Stimulated activated CD4-positive, alpha-beta T cell treated with anti-CD3 and anti-CD28 coated beads, Interleukin-4, amount 100 ng/mL, for 24 hours (primary cell): ENCODE results near the gene MPDU1.

Source experiments
- DNase-seq: peaks from one replicate; pipeline ENCODE4 v3.0.0-alpha.2; 2020

The MPDU1 gene

GRCh38 chr17:7583253-7584109, at the start of gene MPDU1:
TSS of gene MPDU1 (plus strand) at chr17:7583852. CDS start at chr17:7583863, 11 bp downstream.
- DNase-seq = peak; percentile 96

DNA sequence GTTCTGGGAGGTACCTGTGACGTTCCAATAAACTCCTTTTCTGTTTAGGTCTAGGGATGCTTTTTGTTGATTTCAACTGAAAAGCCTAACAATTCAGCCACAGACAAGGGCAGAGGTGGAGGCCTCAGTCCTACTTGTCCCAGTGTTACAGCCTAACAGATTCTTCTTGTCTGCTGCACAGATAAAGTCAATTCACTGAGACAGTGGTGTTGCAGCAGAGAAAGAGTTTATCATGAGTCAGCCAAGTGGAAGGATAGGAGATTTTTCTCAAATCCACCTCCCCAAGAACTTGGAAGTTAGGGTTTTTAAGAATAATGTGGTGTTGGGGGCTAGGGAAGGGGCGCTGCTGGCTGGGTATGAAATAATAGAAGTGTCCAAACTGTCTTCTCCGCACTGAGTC, 45.6 kb upstream of the MPDU1 start:
- DNase-seq = no peak

DNA sequence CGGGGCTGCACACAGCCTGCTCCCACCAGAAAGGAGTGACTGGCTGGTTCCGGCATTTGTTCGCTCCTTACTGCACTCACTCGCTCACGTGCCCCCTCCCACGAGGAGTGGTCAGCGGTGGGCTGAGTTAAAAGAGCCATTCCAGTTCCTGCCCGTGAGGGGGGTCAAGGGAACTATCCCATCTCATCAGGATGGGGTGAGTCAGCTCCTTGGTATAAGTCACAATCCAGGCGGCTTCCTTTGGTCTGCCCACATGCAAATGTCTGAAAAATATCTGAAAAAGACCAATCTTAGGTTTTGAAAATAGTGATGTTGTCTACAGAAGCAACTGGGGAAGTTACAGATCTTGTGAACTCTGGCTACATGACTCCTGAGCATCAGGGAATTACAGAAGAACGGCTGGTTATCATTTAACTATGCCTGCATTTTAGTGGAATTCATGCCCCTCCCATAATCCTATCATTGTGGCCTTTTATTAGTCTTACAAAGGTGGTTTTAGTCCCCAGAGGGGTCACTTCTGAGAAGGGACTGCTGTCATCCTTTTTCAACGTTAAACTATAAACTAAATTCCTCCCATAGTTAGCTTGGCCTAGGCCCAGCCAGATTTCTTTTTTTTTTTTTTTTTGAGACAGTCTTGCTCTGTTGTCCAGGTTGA, 44.6 kb upstream of the MPDU1 start:
- no peak for DNase-seq

DNA sequence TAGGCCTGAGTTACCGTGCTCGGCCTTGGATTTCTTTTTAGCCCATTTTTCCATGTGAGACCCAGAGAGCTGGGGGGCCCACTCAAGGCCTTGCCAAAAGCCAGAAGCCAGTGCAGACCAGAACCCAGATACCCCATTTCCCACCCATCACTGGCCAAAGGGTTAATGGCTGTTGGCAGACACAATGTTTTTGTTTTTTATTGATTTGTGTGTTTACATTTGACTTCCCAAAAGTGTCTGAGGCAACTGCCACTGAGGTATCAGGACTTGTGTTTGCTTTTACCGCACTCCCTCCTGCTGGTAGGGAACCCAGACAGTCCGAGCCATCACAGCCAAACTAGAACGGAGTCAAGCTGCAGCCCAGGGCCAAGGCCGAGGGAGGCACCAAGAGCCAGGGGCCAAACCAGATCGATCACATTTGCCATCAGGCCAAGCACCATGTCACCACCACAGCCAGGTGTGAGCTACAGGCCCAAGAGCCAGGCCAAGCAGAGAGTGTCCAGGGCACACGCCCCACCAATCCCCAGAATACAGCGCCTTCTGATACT, 42.5 kb upstream of the MPDU1 start:
- DNase-seq = no peak

- DNase-seq = no peak
Observed at GRCh38 chr17:7544911-7545310, 38.7 kb upstream of the MPDU1 start.

GRCh38 chr17:7548585-7549400, 34.9 kb upstream of the MPDU1 start, which contains the start of gene TNFSF12:
TSS of gene TNFSF12 (plus strand) at chr17:7549058. CDS start at chr17:7549154, 96 bp downstream.
- peak; percentile 55 for DNase-seq

- DNase-seq = peak; percentile 38
Observed at GRCh38 chr17:7549401-7550055, 34.1 kb upstream of the MPDU1 start.

GRCh38 chr17:7550344-7550743, 33.3 kb upstream of the MPDU1 start:
- DNase-seq = no peak

GRCh38 chr17:7551396-7551795, 32.3 kb upstream of the MPDU1 start:
- no peak for DNase-seq

DNA sequence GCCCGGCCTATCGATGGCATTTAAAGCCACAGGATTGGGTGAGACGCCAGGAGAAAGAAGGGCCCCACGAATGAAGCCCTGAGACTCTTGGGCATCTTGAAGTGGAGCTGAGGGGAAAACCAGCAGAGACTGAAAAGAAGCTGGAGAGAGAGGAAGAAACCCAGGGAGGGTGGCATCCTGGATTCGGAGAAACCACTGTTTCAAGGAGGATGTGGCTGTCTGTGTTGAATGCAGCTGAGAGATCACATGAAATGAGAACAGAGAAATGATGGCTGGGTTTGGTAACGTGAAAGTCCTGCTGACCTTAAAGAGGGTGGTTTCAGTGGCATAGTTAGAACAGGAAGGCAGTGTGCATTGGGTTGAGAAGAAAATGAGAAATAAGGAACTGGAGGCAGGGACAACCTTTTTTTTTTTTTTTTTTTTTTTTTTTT, 31.0 kb upstream of the MPDU1 start:
- DNase-seq = no peak

- no peak for DNase-seq
Observed at GRCh38 chr17:7553356-7553755, 30.3 kb upstream of the MPDU1 start.

GRCh38 chr17:7555320-7555948, 28.2 kb upstream of the MPDU1 start:
- DNase-seq = no peak

GRCh38 chr17:7556627-7557026, 27.0 kb upstream of the MPDU1 start:
- DNase-seq = no peak

DNA sequence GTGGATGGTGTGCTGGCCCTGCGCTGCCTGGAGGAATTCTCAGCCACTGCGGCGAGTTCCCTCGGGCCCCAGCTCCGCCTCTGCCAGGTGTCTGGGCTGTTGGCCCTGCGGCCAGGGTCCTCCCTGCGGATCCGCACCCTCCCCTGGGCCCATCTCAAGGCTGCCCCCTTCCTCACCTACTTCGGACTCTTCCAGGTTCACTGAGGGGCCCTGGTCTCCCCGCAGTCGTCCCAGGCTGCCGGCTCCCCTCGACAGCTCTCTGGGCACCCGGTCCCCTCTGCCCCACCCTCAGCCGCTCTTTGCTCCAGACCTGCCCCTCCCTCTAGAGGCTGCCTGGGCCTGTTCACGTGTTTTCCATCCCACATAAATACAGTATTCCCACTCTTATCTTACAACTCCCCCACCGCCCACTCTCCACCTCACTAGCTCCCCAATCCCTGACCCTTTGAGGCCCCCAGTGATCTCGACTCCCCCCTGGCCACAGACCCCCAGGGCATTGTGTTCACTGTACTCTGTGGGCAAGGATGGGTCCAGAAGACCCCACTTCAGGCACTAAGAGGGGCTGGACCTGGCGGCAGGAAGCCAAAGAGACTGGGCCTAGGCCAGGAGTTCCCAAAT, 26.4 kb upstream of the MPDU1 start:
- DNase-seq = no peak

DNA sequence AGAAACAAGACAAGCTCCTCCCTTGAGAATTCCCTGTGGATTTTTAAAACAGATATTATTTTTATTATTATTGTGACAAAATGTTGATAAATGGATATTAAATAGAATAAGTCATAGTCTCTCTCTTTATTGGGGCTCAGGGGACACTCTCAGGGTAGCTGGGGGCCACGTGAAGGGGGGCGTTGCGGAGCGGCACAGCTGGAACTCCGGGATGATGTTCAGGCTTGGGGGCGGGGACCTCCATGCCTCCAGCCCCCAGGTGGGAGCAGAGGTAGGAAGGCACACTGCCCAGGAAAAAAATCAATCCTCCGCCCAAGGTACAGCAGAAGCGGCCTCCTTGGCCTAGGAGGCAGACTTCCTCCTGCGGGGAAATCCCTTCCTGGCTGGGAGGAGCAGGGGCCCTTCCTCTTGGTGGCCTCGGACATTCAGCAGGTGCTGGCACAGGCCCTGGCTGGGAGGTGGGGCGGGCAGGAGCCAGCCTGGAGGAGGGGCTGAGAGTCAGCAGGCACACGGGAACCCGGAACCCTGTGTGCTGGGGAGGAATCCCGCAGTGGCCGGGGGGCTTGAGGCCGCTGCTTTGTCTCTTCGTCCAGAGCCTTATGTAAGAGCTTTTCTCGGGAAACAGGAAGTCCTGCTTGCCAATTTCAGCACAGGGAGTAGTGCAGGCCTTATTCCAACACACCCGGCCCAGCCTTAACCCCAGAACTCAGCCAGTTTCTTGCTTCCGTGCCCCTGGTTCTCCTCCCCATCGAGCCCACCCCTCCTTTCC, 25.7 kb upstream of the MPDU1 start:
- DNase-seq = no peak

GRCh38 chr17:7558544-7559319, 24.9 kb upstream of the MPDU1 start, which contains the start of gene TNFSF13:
TSS of gene TNFSF13 (plus strand) at chr17:7558750. CDS start at chr17:7559040, 290 bp downstream.
- DNase-seq = no peak

DNA sequence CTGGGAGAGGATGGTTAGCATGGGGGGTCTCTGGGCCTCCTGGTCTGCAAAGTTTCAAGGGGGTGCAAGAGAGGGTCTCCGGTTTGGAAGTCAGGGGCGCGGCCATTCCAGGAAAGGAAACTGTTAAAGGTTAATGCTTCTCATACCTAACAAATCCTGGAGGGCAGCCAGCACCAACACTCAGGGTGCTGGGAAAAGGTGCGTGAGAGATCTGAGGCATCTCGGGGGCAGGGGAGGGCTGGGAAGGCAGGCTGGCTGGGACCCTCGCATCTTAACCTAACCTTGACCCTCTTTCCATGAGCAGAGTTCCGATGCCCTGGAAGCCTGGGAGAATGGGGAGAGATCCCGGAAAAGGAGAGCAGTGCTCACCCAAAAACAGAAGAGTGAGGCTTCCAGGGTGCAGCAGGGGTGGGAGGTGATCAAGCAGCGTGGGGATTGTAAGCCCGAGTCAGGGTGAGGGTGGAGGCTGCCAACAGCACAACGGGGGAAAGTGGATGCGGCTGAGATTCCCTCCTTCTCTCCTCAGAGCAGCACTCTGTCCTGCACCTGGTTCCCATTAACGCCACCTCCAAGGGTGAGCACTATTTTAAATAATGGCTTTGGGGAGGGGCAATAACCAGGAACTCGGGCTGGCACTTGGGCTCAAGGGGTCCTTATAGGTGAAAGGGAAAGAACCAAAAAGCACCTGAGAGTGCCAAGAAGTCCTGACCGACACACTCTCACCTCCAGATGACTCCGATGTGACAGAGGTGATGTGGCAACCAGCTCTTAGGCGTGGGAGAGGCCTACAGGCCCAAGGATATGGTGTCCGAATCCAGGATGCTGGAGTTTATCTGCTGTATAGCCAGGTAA, 24.1 kb upstream of the MPDU1 start:
- no peak for DNase-seq

GRCh38 chr17:7560172-7561027, 23.3 kb upstream of the MPDU1 start:
- DNase-seq = peak; percentile 66
